ENCODE results near the gene ATL2.
A peak's percentile ranks its signal among the peaks of the same experiment; 100 is the strongest.
"Not testable (repeated sequence)": the region's sequence is repeated elsewhere in the genome, so short reads cannot be mapped to it uniquely, and the experiment has no call there.

The ATL2 gene

GRCh38 chr2:38323623-38324022 lies 53.5 kb downstream of the ATL2 start:
- peaks cover 21% of the 10 kb centered on the region for H3K4me1 ChIP-seq (ENCODE audit: control insufficient read depth, insufficient read depth, low read length)
- H3K36me3 ChIP-seq (ENCODE audit: control insufficient read depth in 2 of 2, insufficient read depth in 1 of 2, low read length in 2 of 2), result no peaks in the 10 kb centered on the region; a peak in 2 of 3 replicates
- ChIA-PET CTCF (interaction anchor here (0.5 kb wide), 1 partner anchor 184 kb away, joined by 4 read pairs; no protein-coding TSS in a partner anchor), POLR2A (no interaction called here)
- H3K27ac ChIP-seq (ENCODE audit: extremely low read depth, low read depth, low read length), result no peak overlapping the region
- TF ChIP-seq ZBTB6 (tag by site-specific recombination; IDR thresholded peaks at IDR 0.05) (peak; percentile 62; the same call in 1 of the 2 replicates), ZNF140 (tag by site-specific recombination; IDR thresholded peaks at IDR 0.05) (no peak)
- H3K4me3 ChIP-seq (ENCODE audit: low read depth, low read length), result no peak overlapping the region
- H3K9me3 ChIP-seq (ENCODE audit: control insufficient read depth, insufficient read depth, low read depth, low read length), result no peaks in the 10 kb centered on the region

GRCh38 chr2:38322224-38322914 lies 54.7 kb downstream of the ATL2 start:
- H3K4me1 ChIP-seq (ENCODE audit: control insufficient read depth, insufficient read depth, low read length), result peaks cover 24% of the 10 kb centered on the region
- H3K36me3 ChIP-seq (ENCODE audit: control insufficient read depth in 2 of 2, insufficient read depth in 1 of 2, low read length in 2 of 2), result peaks cover 7 to 8% of the 10 kb centered on the region in 2 experiments
- ChIA-PET CTCF (interaction anchor here (0.5 to 1.7 kb wide), 4 partner anchors 52 to 1363 kb away, joined by 3 to 8 read pairs (median 4); no protein-coding TSS in a partner anchor), POLR2A (no interaction called here)
- H3K4me3 ChIP-seq (ENCODE audit: low read depth, low read length), result no peak overlapping the region
- TF ChIP-seq WT1 (tag by site-specific recombination; IDR thresholded peaks at IDR 0.05), result peak; percentile 45; the same call in 1 of the 2 replicates
- TF ChIP-seq BCL6B (tag by site-specific recombination; IDR thresholded peaks at IDR 0.05), result 0 out of 2 replicates have a peak, but pooled peaks have one; percentile 39
- 0 out of 2 replicates have a peak, but pooled peaks have one; percentile 27 for TF ChIP-seq PRDM6 (tag by site-specific recombination; IDR thresholded peaks at IDR 0.05)
- TF ChIP-seq ZNF561 (tag by site-specific recombination; IDR thresholded peaks at IDR 0.05; ENCODE audit: borderline replicate concordance), result no peak
- H3K27ac ChIP-seq (ENCODE audit: extremely low read depth, low read depth, low read length), result no peak overlapping the region
- H3K9me3 ChIP-seq (ENCODE audit: control insufficient read depth, insufficient read depth, low read depth, low read length), result no peaks in the 10 kb centered on the region

GRCh38 chr2:38319240-38319639 lies 57.8 kb downstream of the ATL2 start:
- H3K36me3 ChIP-seq (ENCODE audit: control insufficient read depth in 2 of 2, insufficient read depth in 1 of 2, low read length in 2 of 2), result peaks cover 14 to 37% of the 10 kb centered on the region in 2 experiments
- H3K27ac ChIP-seq (ENCODE audit: extremely low read depth, low read depth, low read length); POLR2A ChIA-PET; H3K9me3 ChIP-seq (ENCODE audit: control insufficient read depth, insufficient read depth, low read depth, low read length); H3K4me1 ChIP-seq (ENCODE audit: control insufficient read depth, insufficient read depth, low read length); H3K4me3 ChIP-seq (ENCODE audit: low read depth, low read length): not testable (repeated sequence)
- CTCF ChIA-PET, result interaction anchor here (0.5 to 6.5 kb wide), 3 partner anchors 57 to 406 kb away, joined by 3 to 142 read pairs (median 3); no protein-coding TSS in a partner anchor

- Histone ChIP-seq H3K4me3 (ENCODE audit: low read depth, low read length) (no peak overlapping the region), H3K36me3 (ENCODE audit: control insufficient read depth in 2 of 2, insufficient read depth in 1 of 2, low read length in 2 of 2) (peaks cover 21 to 52% of the 10 kb centered on the region in 2 experiments), H3K27ac (ENCODE audit: extremely low read depth, low read depth, low read length) (no peak overlapping the region), H3K9me3 (ENCODE audit: control insufficient read depth, insufficient read depth, low read depth, low read length) (no peaks in the 10 kb centered on the region), H3K4me1 (ENCODE audit: control insufficient read depth, insufficient read depth, low read length) (peaks cover 7% of the 10 kb centered on the region; the same call in 1 of the 2 replicates)
- TF ChIP-seq ZBTB7A (tag by site-specific recombination; IDR thresholded peaks at IDR 0.05; ENCODE audit: low read depth) (no peak), PRDM6 (tag by site-specific recombination; IDR thresholded peaks at IDR 0.05) (0 out of 2 replicates have a peak, but pooled peaks have one; percentile 3)
- ChIA-PET CTCF (interaction anchor here (0.5 to 6.5 kb wide), 11 partner anchors 8 to 1409 kb away, joined by 3 to 142 read pairs (median 3); no protein-coding TSS in a partner anchor), POLR2A (interaction anchor here (0.5 to 1.2 kb wide), 2 partner anchors 78 to 134 kb away, joined by 4 to 6 read pairs; no protein-coding TSS in a partner anchor)
Observed at GRCh38 chr2:38317725-38318124, 59.3 kb downstream of the ATL2 start.

Data from HEK293 (cell line).